NCI-H226 (cell line): Measurements from ENCODE around the gene ITM2C.

Experiments used
- DNase-seq: peaks from one replicate; pipeline ENCODE4 v3.0.0-alpha.2; 2015

Gene ITM2C

GRCh38 chr2:230893841-230894781 is 29.4 kb downstream of the ITM2C start:
- DNase-seq: no peak

- no peak for DNase-seq
Measured at GRCh38 chr2:230895536-230896345, 31.0 kb downstream of the ITM2C start.

- DNase-seq: no peak
Measured at GRCh38 chr2:230896346-230897115, 31.8 kb downstream of the ITM2C start.

- no peak for DNase-seq
Measured at GRCh38 chr2:230898016-230898712, 33.4 kb downstream of the ITM2C start.

GRCh38 chr2:230898713-230899091 is 34.0 kb downstream of the ITM2C start:
- DNase-seq: no peak

- no peak for DNase-seq
Measured at GRCh38 chr2:230899287-230899686, 34.5 kb downstream of the ITM2C start.

- DNase-seq: no peak
Measured at GRCh38 chr2:230899786-230900185, 35.0 kb downstream of the ITM2C start.

GRCh38 chr2:230900336-230900995 is 35.7 kb downstream of the ITM2C start:
- DNase-seq: no peak

- no peak for DNase-seq
Measured at GRCh38 chr2:230901006-230901405, 36.3 kb downstream of the ITM2C start.

- DNase-seq: peak; percentile 29
Measured at GRCh38 chr2:230902180-230902899, 37.6 kb downstream of the ITM2C start.

GRCh38 chr2:230903231-230904150 is 38.7 kb downstream of the ITM2C start:
- DNase-seq: no peak

- DNase-seq: no peak
Measured at GRCh38 chr2:230904856-230905447, 40.2 kb downstream of the ITM2C start.

GRCh38 chr2:230905448-230906421 is 41.0 kb downstream of the ITM2C start:
- no peak for DNase-seq

GRCh38 chr2:230906471-230907230 is 41.9 kb downstream of the ITM2C start:
- no peak for DNase-seq

GRCh38 chr2:230907361-230908091 is 42.8 kb downstream of the ITM2C start:
- DNase-seq: no peak

- no peak for DNase-seq
Measured at GRCh38 chr2:230908092-230908594, 43.4 kb downstream of the ITM2C start.
